Fibroblast of lung (primary cell): ENCODE results near the gene LDLRAD4. TPM values are rescaled to one million over a fixed set of nuclear protein-coding genes. Genes with fewer than 3 reads are reported as not detected.
A peak's percentile ranks its signal among the peaks of the same experiment; 100 is the strongest.

Experiments used
- DNase-seq, 2 donors: peaks; one replicate each; pipeline versions ENCODE4 v3.0.0 to v3.0.0-alpha.2; 2010; ENCODE audit warnings: low read depth in 2 of 2
- H2AFZ ChIP-seq: 2 replicates; pipeline ENCODE4 v1.5.1; 2012; ENCODE audit warnings: low read length, control low read depth, inconsistent platforms
- H3K27ac ChIP-seq: 2 replicates; pipeline ENCODE4 v1.5.1; 2011; ENCODE audit warnings: low read length, control low read depth; ENCODE audit not compliant: insufficient read depth
- H3K27me3 ChIP-seq: 2 replicates; pipeline ENCODE4 v1.5.1; 2011; ENCODE audit warnings: mild to moderate bottlenecking, low read length; ENCODE audit not compliant: control insufficient read depth, insufficient read depth
- H3K36me3 ChIP-seq: 2 replicates; pipeline ENCODE4 v1.5.1; 2011; ENCODE audit warnings: low read length; ENCODE audit not compliant: control insufficient read depth, insufficient read depth
- H3K4me1 ChIP-seq: 2 replicates; pipeline ENCODE4 v1.5.1; 2011; ENCODE audit warnings: low read length; ENCODE audit not compliant: control insufficient read depth, insufficient read depth; ENCODE audit errors: extremely low read depth
- H3K4me2 ChIP-seq: 2 replicates; pipeline ENCODE4 v1.5.1; 2011; ENCODE audit warnings: low read length, control low read depth; ENCODE audit not compliant: insufficient read depth; ENCODE audit errors: extremely low read depth
- H3K4me3 ChIP-seq, 4 experiments: fragments of 200-600 bp in 1 of 4; sonication (generic) in 1 of 4; replicated peaks in 1 of 4; 2 replicates each; pipeline ENCODE4 v1.5.1; 2011 to 2016; ENCODE audit warnings: low read length in 4 of 4, low read depth in 3 of 4, mild to moderate bottlenecking in 3 of 4, control low read depth in 2 of 4, inconsistent platforms in 1 of 4, mixed read lengths in 1 of 4; ENCODE audit not compliant: insufficient read depth in 1 of 4; ENCODE audit errors: control extremely low read depth in 1 of 4
- H3K79me2 ChIP-seq: 2 replicates; pipeline ENCODE4 v1.5.1; 2012; ENCODE audit warnings: mild to moderate bottlenecking, low read length, inconsistent platforms; ENCODE audit not compliant: control insufficient read depth, insufficient read depth
- H3K9ac ChIP-seq: 2 replicates; pipeline ENCODE4 v1.5.1; 2011; ENCODE audit warnings: mild to moderate bottlenecking, low read length, control low read depth; ENCODE audit not compliant: insufficient read depth
- H3K9me3 ChIP-seq: 2 replicates; pipeline ENCODE4 v1.5.1; 2012; ENCODE audit warnings: low read depth, low read length; ENCODE audit not compliant: control insufficient read depth, insufficient read depth
- H4K20me1 ChIP-seq: 2 replicates; pipeline ENCODE4 v1.5.1; 2011; ENCODE audit warnings: low read length; ENCODE audit not compliant: control insufficient read depth, insufficient read depth; ENCODE audit errors: extremely low read depth
- EZH2 ChIP-seq: IDR thresholded peaks from 2 replicates; pipeline ENCODE4 v1.5.1; 2012; ENCODE audit warnings: low read length, control low read depth, mild to moderate bottlenecking; ENCODE audit errors: missing control alignments
- polyA plus RNA-seq, 2 donors: library from polyadenylated mRNA; depleted of rRNA in 1 of 2; stranded (reverse) in 1 of 2; unstranded in 1 of 2; fragments of >200 nt; gene quantifications; 2 replicates each; pipeline ENCODE4 v1.2.1, GENCODE V29; 2011 to 2012; ENCODE audit warnings: missing spikeins in 1 of 2
- total RNA-seq: library from RNA; depleted of rRNA; stranded (reverse); fragments of >200 nt; gene quantifications from 2 replicates; pipeline ENCODE4 v1.2.1, GENCODE V29; 2014
- TF ChIP-seq, protein P1 (sequence below), 2 donors: IDR thresholded peaks in 1 of 2; conservative IDR thresholded peaks in 1 of 2; 1 replicate in 1 of 2; 2 replicates in 1 of 2; pipeline ENCODE4 v1.5.1; 2011 to 2012; ENCODE audit warnings: low read length in 2 of 2, control low read depth in 1 of 2, inconsistent platforms in 1 of 2, low read depth in 1 of 2, mild to moderate bottlenecking in 1 of 2

The LDLRAD4 gene
- total and polyA plus RNA-seq, 2 donors (not counting 1 experiment from before 2014, with no cell fraction given): not detected

DNA sequence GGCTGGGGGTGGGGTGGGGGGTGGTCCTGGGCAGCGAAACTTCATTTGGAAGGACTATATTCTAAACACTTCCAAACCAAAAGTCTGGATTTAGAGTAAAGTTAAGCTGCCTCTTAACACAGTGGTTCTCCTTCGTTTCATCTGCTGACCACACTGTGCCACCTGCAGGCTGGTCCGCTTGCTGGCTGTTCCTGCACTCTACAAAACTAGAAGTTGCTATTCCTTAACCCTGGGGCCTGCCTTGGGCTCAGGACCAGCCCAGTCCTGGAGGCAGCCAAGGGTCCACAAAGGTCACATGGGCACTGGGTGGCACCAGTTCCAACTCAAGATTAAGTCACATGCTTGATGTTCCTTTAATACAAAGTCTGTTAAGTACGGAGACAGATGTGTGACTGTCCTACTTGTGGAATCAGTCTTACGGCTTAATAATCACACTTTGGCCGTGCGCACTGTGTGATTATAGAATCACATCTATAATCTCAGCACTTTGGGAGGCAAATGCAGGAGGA lies 312.4 kb downstream of the LDLRAD4 start:
- H3K4me3 ChIP-seq: no peak overlapping the region
- TF ChIP-seq EZH2: no peak
- TF ChIP-seq, protein P1, sequence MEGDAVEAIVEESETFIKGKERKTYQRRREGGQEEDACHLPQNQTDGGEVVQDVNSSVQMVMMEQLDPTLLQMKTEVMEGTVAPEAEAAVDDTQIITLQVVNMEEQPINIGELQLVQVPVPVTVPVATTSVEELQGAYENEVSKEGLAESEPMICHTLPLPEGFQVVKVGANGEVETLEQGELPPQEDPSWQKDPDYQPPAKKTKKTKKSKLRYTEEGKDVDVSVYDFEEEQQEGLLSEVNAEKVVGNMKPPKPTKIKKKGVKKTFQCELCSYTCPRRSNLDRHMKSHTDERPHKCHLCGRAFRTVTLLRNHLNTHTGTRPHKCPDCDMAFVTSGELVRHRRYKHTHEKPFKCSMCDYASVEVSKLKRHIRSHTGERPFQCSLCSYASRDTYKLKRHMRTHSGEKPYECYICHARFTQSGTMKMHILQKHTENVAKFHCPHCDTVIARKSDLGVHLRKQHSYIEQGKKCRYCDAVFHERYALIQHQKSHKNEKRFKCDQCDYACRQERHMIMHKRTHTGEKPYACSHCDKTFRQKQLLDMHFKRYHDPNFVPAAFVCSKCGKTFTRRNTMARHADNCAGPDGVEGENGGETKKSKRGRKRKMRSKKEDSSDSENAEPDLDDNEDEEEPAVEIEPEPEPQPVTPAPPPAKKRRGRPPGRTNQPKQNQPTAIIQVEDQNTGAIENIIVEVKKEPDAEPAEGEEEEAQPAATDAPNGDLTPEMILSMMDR (conservative IDR thresholded peaks at IDR 0.05 in 1 of 2, IDR thresholded peaks at IDR 0.05 in 1 of 2; ENCODE audit: low read depth in 1 of 2, low read length in 2 of 2): peak; percentile 29 to 40
- H3K9me3 ChIP-seq: no peaks in the 10 kb centered on the region
- no peak overlapping the region for H3K27ac ChIP-seq
- no peaks in the 10 kb centered on the region for H3K79me2 ChIP-seq
- DNase-seq: peak; percentile 31 to 61
- no peaks in the 10 kb centered on the region for H3K36me3 ChIP-seq
- H3K9ac ChIP-seq: no peak overlapping the region
- no peak overlapping the region for H2AFZ ChIP-seq
- H4K20me1 ChIP-seq: no peaks in the 10 kb centered on the region
- H3K27me3 ChIP-seq: no peaks in the 10 kb centered on the region
- no peak overlapping the region for H3K4me2 ChIP-seq
- no peaks in the 10 kb centered on the region for H3K4me1 ChIP-seq

DNA sequence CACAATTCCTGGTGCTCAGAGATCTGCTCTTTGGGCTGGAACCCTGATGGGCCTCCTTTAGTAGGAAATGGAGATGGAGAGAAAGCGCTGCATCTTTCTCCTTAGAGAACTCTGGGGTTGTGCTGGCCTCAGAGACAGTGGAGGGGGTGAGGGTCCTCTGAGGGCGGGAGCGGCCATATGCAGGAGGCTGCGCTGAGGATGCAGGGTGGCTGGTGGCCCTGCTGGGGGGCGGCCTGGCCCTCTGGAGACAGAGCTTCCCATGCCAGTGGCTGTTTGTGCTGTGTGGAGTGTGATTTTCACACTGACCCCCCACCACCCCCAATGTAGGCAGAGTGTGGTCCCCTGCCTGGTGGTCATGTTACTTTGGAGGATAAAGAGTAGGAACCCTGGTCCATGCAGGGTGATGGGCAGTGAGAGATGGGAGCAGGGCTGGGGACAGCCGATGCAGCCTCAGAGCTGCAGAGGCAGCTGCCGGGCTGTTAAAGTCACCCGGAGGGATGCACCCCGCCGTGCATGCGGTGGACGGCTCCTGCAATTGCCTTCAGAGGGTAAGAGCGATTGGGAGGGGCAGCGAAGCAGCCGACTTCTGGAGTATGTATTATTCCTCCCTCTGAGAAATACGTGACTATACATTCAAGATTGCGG lies 313.2 kb downstream of the LDLRAD4 start:
- H2AFZ ChIP-seq: no peak overlapping the region
- H3K36me3 ChIP-seq: no peaks in the 10 kb centered on the region
- H3K9me3 ChIP-seq: no peaks in the 10 kb centered on the region
- no peak for TF ChIP-seq EZH2
- TF ChIP-seq, protein P1 (conservative IDR thresholded peaks at IDR 0.05 in 1 of 2, IDR thresholded peaks at IDR 0.05 in 1 of 2; ENCODE audit: low read depth in 1 of 2, low read length in 2 of 2): no peak
- no peaks in the 10 kb centered on the region for H3K79me2 ChIP-seq
- DNase-seq: no peak
- H3K27ac ChIP-seq: no peak overlapping the region
- no peak overlapping the region for H3K4me2 ChIP-seq
- no peak overlapping the region for H3K9ac ChIP-seq
- H3K4me1 ChIP-seq: no peaks in the 10 kb centered on the region
- no peaks in the 10 kb centered on the region for H3K27me3 ChIP-seq
- no peaks in the 10 kb centered on the region for H4K20me1 ChIP-seq
- H3K4me3 ChIP-seq: no peak overlapping the region

GRCh38 chr18:13532406-13533075 lies 314.0 kb downstream of the LDLRAD4 start:
- H3K4me3 ChIP-seq: no peak overlapping the region
- H2AFZ ChIP-seq: no peak overlapping the region
- H3K27ac ChIP-seq: no peak overlapping the region
- H3K36me3 ChIP-seq: no peaks in the 10 kb centered on the region
- H3K4me2 ChIP-seq: no peak overlapping the region
- no peak overlapping the region for H3K9ac ChIP-seq
- DNase-seq: no peak
- H3K9me3 ChIP-seq: no peaks in the 10 kb centered on the region
- no peaks in the 10 kb centered on the region for H3K27me3 ChIP-seq
- TF ChIP-seq, protein P1 (conservative IDR thresholded peaks at IDR 0.05 in 1 of 2, IDR thresholded peaks at IDR 0.05 in 1 of 2; ENCODE audit: low read depth in 1 of 2, low read length in 2 of 2): no peak
- no peak for TF ChIP-seq EZH2
- no peaks in the 10 kb centered on the region for H3K4me1 ChIP-seq
- H4K20me1 ChIP-seq: no peaks in the 10 kb centered on the region
- H3K79me2 ChIP-seq: no peaks in the 10 kb centered on the region
